Measurements from ENCODE around the gene MAFB. TPM values are rescaled to one million over a fixed set of nuclear protein-coding genes. Genes with fewer than 3 reads are reported as not detected.

MAFB gene
- total RNA-seq, 2 experiments from 2014 or later: not detected

DNA sequence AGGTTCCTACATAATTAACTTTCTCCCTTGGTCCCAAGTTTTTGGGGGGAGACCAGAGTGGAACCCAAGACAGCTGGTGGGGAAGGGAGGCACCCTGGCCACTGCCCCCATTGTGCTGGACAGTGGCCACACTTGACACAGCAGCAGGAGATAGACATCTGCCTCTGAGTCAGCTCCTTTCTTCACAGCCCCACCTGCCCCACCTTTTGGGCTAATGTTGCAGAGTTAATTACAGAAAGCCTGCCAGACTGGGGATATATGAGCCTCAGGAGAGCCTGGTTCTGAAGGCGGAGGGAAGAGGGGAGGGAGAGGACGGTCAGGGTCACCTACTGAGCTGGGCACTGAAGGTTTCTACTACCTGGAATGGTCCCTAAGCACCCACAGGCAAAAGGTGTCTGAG lies 50.6 kb downstream of the MAFB start:
- no peaks in the 10 kb centered on the region for H3K36me3 ChIP-seq (ENCODE audit: insufficient read depth, low read length)
- H3K4me2 ChIP-seq (ENCODE audit: low read length): no peak overlapping the region
- no peaks in the 10 kb centered on the region for H4K20me1 ChIP-seq (ENCODE audit: insufficient read depth, low read length)
- H3K9me3 ChIP-seq (ENCODE audit: low read length): no peaks in the 10 kb centered on the region
- ChIA-PET POLR2A (no interaction called here), CTCF (ENCODE audit: unreplicated experiment) (no interaction called here)
- no peaks in the 10 kb centered on the region for H3K79me2 ChIP-seq (ENCODE audit: insufficient read depth, low read depth, low read length)
- no TSS peak for BruUV-seq (replicated peaks)
- H3K4me3 ChIP-seq (ENCODE audit: low read depth, low read length, poor library complexity, severe bottlenecking): no peak overlapping the region
- H2AFZ ChIP-seq (ENCODE audit: low read length): no peak overlapping the region
- no peak for TF ChIP-seq EZH2phosphoT487 (IDR thresholded peaks at IDR 0.05; ENCODE audit: borderline replicate concordance, low read depth, low read length)
- TF ChIP-seq, protein P1, sequence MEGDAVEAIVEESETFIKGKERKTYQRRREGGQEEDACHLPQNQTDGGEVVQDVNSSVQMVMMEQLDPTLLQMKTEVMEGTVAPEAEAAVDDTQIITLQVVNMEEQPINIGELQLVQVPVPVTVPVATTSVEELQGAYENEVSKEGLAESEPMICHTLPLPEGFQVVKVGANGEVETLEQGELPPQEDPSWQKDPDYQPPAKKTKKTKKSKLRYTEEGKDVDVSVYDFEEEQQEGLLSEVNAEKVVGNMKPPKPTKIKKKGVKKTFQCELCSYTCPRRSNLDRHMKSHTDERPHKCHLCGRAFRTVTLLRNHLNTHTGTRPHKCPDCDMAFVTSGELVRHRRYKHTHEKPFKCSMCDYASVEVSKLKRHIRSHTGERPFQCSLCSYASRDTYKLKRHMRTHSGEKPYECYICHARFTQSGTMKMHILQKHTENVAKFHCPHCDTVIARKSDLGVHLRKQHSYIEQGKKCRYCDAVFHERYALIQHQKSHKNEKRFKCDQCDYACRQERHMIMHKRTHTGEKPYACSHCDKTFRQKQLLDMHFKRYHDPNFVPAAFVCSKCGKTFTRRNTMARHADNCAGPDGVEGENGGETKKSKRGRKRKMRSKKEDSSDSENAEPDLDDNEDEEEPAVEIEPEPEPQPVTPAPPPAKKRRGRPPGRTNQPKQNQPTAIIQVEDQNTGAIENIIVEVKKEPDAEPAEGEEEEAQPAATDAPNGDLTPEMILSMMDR (conservative IDR thresholded peaks at IDR 0.05; ENCODE audit: low read length): no peak
- intact Hi-C loops (cut with micrococcal nuclease; ENCODE audit: unreplicated experiment): no loop called here
- no peaks in the 10 kb centered on the region for H3K4me1 ChIP-seq (ENCODE audit: insufficient read depth, low read length, poor library complexity, severe bottlenecking)
- H3K9me2 ChIP-seq (ENCODE audit: insufficient read depth, low read length): no peaks in the 10 kb centered on the region
- no peak overlapping the region for H3K27ac ChIP-seq (ENCODE audit: low read depth, low read length, poor library complexity, severe bottlenecking)
- no peak for DNase-seq (ENCODE audit: low spot score)

DNA sequence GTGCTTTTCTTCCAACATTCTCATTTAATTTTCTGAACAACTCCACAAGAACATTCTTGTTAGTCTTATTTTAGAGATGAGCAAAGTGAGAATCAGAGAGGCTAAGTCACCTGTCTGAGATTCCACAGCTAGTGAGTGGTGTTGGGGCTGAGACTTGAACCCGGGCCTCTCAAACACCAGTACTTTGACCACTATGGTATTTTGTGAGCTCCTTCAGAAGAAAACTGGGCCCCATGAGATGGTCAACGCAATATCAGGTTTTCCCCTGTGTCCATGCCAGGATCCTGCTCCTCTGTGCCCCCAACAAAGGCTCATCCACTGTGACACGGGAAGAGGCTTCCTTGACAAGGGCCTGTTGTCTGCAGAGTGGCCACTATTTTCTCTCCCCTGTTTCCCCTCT lies 51.9 kb downstream of the MAFB start:
- Histone ChIP-seq H4K20me1 (ENCODE audit: insufficient read depth, low read length) (no peaks in the 10 kb centered on the region), H3K9me2 (ENCODE audit: insufficient read depth, low read length) (no peaks in the 10 kb centered on the region), H3K4me1 (ENCODE audit: insufficient read depth, low read length, poor library complexity, severe bottlenecking) (no peaks in the 10 kb centered on the region), H3K79me2 (ENCODE audit: insufficient read depth, low read depth, low read length) (no peaks in the 10 kb centered on the region), H3K4me2 (ENCODE audit: low read length) (no peak overlapping the region), H3K27ac (ENCODE audit: low read depth, low read length, poor library complexity, severe bottlenecking) (no peak overlapping the region), H3K36me3 (ENCODE audit: insufficient read depth, low read length) (no peaks in the 10 kb centered on the region), H2AFZ (ENCODE audit: low read length) (no peak overlapping the region), H3K9me3 (ENCODE audit: low read length) (no peaks in the 10 kb centered on the region), H3K4me3 (ENCODE audit: low read depth, low read length, poor library complexity, severe bottlenecking) (no peak overlapping the region)
- intact Hi-C loops (cut with micrococcal nuclease; ENCODE audit: unreplicated experiment): no loop called here
- POLR2A ChIA-PET: interaction anchor here (0.6 to 1.6 kb wide), 2 partner anchors 9 to 1471 kb away, joined by 4 read pairs; no protein-coding TSS in a partner anchor
- DNase-seq (ENCODE audit: low spot score): no peak
- CTCF ChIA-PET (ENCODE audit: unreplicated experiment): no interaction called here
- TF ChIP-seq, protein P1 (conservative IDR thresholded peaks at IDR 0.05; ENCODE audit: low read length): no peak
- TF ChIP-seq EZH2phosphoT487 (IDR thresholded peaks at IDR 0.05; ENCODE audit: borderline replicate concordance, low read depth, low read length): no peak
- no TSS peak for BruUV-seq (replicated peaks)

GRCh38 chr20:40636486-40636885 lies 52.5 kb downstream of the MAFB start:
- CTCF ChIA-PET (ENCODE audit: unreplicated experiment): no interaction called here

More at GRCh38 chr20:40636486-40636885, 52.5 kb downstream of the MAFB start:
- H4K20me1 ChIP-seq (ENCODE audit: insufficient read depth, low read length): no peaks in the 10 kb centered on the region
- no peak overlapping the region for H3K27ac ChIP-seq (ENCODE audit: low read depth, low read length, poor library complexity, severe bottlenecking)
- H3K9me2 ChIP-seq (ENCODE audit: insufficient read depth, low read length): no peaks in the 10 kb centered on the region
- H3K36me3 ChIP-seq (ENCODE audit: insufficient read depth, low read length): no peaks in the 10 kb centered on the region
- H3K9me3 ChIP-seq (ENCODE audit: low read length): no peaks in the 10 kb centered on the region
- H2AFZ ChIP-seq (ENCODE audit: low read length): no peak overlapping the region
- no peaks in the 10 kb centered on the region for H3K79me2 ChIP-seq (ENCODE audit: insufficient read depth, low read depth, low read length)
- no peak for TF ChIP-seq EZH2phosphoT487 (IDR thresholded peaks at IDR 0.05; ENCODE audit: borderline replicate concordance, low read depth, low read length)
- TF ChIP-seq, protein P1 (conservative IDR thresholded peaks at IDR 0.05; ENCODE audit: low read length): no peak
- POLR2A ChIA-PET: interaction anchor here (1.6 kb wide), 1 partner anchor 10 kb away, joined by 4 read pairs; no protein-coding TSS in a partner anchor
- no peak for DNase-seq (ENCODE audit: low spot score)
- intact Hi-C loops (cut with micrococcal nuclease; ENCODE audit: unreplicated experiment): no loop called here
- no peaks in the 10 kb centered on the region for H3K4me1 ChIP-seq (ENCODE audit: insufficient read depth, low read length, poor library complexity, severe bottlenecking)
- H3K4me3 ChIP-seq (ENCODE audit: low read depth, low read length, poor library complexity, severe bottlenecking): no peak overlapping the region
- no TSS peak for BruUV-seq (replicated peaks)
- no peak overlapping the region for H3K4me2 ChIP-seq (ENCODE audit: low read length)
